Activated CD4-positive, CD25-positive, alpha-beta regulatory T cell (primary cell): ENCODE results near the gene BRICD5.

Experiments used
- DNase-seq, 4 experiments: peaks; one replicate each; lab custom pipeline; 2025; lab: John Stamatoyannopoulos, UW

Gene BRICD5

DNA sequence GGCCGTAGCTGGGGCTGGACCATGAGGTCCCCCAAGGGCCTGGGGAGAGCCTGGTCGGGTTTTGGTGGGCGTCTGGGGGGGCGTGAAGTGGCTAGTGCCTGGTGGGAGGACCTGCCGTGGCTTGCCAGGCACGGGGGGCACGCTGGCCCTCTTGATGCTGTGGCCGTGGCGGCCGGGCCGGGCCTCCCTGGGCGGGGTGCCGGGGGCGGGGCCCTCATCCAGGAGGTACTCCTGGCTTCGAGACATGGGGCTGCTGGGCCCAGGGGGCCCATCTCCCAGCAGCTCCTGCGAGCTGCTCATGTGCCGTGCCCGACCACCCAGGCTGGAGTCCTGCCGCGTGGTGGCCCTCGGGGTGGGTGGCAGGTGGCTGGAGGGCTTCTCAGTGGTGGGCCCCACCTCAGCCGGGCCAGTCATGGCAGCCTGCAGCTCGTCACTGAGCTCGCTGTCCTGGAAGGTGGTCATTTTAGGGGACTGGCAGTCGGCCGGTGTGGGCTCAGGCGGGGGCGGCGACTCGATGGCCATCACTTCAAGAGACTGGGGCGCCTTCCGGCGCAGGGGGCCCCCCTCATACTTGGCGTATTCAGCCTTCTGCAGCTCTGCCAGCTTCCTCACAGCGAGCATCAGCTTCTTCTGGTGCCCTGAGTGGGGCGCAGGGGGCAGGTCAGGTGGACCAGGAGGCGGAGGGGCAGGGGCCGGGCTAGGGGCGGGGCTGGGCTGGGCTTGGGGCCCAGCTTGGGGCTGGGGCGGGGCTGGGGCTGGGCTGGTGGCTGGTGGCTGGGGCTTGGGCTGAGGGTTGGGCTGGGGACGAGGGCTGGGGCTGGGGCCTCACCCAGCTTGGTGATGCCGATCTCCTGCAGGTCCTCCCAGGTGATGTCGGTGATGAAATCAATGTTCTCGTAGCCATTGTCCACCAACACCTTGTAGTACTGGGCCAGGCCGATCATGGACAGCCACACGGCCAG lies 29.4 kb downstream of the BRICD5 start:
- no peak for DNase-seq

DNA sequence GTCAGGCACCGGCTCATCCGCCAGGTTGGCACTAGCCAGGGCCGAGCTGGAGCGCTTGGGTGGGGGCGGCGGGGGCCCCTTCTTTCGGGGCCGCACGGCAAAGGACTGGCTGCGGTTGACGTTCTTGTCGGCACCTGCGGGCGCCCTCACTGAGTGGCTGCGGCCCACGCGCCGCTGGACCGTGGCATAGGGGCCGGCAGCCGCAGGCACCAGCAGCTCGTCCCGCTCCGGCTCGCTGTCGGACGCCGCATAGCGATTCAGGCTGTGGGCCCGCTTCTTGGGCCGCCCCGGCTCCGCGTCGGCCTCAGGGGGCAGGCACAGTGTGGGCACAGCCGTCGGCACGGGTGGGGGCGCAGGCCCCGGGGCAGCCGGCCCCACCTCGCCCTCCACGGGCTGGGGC lies 30.2 kb downstream of the BRICD5 start:
- no peak for DNase-seq

DNA sequence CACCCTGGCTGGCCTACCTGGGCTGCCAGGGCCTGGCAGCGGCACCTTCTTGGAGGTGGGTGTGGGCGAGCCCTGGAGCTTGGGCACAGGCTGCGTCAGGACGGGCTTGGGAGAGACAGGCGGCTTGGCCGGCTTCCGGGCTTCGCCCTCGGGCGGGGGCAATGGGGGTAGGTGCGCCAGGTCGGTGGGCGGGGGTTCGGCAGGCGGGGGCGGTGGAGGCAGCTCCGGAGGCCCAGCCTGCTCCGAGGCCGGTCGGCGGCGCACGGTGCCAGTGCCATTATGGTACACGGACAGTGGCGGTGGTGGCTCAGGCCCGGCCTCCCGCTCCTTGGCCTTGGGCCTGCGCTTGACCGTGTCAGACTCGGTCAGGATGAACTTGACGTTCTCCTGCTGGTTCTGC lies 31.1 kb downstream of the BRICD5 start:
- DNase-seq = no peak

DNA sequence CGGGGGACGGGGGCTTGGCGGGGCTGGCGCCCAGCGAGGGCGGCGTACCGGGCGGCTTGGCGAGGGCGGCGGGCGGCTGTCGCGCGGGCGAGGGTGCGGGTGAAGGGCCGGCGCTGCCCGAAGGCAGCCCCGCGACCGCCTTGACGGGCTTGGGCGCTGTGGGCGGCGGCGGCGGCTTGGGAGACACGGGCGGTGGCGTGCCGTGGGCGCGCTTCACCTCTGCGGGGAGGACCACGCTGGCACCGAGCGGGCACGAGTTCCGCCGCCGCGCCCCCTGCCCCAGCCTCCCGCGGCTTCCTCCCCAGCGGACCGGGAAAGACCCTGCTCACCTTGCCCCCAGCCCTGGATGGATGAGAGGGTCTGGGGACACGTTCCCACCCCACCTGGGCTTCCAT lies 31.6 kb downstream of the BRICD5 start:
- no peak for DNase-seq

DNA sequence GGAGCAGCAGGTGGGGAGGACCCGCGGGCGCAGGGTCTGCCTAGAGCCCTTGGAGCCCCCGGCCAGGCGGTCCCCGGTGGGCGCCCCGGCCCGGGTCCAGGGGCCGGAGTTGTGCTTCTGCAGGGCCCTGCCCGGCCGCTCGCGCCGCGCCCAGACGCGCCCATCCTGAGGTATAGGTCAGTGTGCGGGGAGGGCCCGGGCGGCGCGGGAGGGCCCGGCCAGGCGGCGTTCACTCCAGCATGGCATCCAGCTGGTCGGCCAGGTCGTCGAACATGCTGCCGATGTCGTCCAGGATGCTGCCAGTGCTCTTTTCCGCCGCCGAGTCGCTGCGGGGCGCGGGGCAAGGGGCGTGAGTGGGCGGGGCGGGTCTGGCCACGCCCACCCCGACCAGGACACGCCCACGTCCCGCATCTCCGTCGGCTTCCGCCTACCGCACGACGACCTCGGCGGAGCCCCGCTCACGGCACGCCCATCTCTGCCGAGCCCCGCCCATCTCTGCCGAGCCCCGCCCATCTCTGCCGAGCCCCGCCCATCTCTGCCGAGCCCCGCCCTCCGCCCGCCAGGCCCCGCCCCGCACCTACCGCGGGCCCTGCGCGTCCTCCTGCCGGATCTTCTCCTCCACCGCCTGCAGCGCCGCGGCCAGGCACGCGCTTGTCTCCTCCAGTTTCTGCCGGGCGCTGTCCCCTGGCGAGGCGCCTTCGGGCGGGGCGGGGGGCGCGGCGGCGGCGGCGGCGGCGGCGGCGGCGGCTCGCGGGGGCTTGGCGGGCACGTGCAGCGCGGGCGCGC lies 32.1 kb downstream of the BRICD5 start:
- DNase-seq = no peak

DNA sequence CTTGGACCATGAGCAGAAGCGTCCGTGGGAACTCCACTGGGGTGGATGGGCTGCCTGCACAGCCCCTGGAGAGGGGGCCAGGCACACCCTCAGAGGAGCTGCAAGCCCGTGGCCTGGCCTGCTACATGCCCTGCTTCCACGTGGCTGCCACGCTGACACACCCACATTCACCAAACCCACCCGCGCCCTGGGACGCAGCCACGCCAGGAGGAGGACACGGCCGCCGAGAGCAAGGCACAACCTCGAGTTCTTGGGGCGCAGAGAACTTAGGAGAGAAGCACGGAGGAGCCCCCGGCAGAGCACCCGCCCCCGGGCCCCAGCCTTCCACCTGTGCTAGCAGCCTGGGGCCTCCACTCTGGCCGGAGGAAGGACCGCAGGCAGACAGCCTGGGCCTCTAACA lies 33.1 kb downstream of the BRICD5 start:
- DNase-seq = no peak

DNA sequence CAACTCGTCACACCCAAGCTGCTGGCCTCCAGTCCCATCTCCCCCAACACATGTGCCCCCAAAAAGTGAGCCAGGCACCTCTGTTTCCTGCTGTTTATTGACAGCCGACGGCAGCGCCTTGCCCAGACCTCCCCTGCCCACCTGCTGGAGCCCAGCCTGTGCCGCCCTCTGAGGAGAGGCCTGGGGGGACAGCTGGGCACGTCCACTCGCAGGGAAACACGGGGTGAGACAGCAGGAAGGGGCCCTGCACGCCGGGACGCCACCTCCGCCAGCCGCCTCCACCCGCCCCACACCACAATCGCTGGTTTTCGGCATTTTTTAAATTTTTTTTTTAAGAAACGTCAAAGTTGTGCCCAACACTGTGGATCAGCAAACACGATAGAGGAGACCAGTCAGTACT lies 33.6 kb downstream of the BRICD5 start:
- DNase-seq = no peak

DNA sequence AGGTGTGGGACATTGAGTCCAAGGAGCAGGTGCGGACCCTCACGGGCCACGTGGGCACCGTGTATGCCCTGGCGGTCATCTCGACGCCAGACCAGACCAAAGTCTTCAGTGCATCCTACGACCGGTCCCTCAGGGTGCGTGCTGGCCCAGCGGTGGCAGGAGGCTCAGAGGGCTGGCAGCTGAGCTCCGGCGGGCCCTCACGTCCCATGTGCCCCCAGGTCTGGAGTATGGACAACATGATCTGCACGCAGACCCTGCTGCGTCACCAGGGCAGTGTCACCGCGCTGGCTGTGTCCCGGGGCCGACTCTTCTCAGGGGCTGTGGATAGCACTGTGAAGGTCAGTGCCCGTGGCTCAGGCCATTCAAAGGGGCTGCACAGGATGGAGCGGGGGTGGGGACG lies 34.6 kb downstream of the BRICD5 start:
- DNase-seq = no peak

DNA sequence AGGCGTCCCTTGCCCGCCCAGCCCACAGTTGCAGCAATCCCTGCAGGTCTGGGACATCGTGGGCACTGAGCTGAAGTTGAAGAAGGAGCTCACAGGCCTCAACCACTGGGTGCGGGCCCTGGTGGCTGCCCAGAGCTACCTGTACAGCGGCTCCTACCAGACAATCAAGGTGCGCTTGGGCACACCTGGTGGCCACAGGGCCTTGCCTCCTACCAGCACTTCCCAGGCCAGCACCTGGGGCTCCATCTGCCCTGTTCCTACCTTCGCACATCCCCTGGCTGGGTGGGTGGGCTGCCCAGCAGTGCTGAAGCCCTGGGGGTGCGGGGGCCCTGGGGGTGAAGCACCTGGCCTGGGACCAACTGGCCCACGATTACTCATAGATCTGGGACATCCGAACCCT lies 35.2 kb downstream of the BRICD5 start:
- no peak for DNase-seq

DNA sequence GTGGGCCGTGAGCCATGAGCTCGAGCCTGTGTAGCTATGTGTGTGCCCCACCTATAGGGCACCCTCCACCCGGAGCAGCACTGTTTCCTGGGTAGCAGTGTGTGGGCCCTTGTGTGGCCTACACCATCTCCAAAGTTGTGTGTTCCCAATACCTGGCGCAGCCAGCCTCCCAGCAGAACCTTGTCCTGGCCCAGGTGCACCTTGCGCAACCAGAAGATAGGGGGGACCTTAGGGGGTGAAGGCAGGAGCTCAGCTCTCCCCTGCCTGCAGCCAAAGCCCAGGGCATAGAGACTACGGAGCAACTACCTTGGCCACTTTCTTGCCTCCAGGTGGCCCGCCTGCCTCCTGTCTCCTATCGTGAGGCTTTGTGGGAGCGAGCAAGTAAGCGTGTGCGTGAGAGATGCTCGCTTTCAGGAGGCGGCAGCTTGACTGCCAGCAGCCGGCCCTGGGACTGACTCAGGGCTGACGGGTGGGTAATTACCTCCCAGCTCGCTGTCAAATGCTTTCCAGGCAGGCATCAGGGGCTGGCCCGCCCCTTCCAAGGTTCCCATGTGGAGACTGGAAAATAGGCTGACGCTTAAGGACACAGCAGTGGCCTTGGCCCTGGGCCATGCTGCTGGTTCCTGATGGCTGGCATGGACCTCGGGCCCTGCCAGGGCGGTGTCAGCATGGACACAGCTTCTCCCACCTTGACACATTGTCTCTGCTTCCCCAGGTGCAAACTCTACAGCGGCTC lies 36.1 kb downstream of the BRICD5 start:
- DNase-seq = no peak

DNA sequence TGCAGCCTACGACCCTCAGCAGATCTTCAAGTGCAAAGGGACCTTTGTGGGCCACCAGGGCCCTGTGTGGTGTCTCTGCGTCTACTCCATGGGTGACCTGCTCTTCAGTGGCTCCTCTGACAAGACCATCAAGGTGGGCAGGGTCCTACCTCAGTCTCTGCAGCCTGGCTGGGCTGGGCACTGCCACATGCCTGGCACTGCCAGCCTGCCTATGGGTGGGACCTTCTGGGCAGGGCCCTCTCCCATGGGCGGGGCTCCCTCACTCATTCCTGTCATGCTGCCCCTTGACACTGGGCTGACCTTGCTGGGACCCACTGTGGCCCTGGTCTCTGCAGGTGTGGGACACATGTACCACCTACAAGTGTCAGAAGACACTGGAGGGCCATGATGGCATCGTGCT lies 36.7 kb downstream of the BRICD5 start:
- DNase-seq = no peak

DNA sequence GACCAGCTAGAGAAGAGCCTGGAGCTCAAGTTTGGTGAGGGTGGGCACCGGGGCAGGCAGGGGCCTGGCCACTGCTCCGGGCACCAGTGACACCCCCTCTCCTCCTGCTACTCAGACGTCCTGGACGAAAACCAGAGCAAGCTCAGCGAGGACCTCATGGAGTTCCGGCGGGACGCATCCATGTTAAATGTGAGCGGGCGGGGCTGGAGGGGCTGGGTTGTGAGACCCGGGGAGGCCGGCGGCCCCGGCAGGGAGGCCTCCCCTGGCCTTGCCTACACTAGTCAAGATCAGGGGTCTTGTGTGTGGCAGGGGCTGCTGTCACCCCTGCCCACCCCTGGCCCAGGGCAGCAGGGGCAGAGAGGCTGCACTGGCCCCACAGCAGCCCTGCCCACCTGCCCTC lies 37.3 kb downstream of the BRICD5 start:
- DNase-seq = no peak

DNA sequence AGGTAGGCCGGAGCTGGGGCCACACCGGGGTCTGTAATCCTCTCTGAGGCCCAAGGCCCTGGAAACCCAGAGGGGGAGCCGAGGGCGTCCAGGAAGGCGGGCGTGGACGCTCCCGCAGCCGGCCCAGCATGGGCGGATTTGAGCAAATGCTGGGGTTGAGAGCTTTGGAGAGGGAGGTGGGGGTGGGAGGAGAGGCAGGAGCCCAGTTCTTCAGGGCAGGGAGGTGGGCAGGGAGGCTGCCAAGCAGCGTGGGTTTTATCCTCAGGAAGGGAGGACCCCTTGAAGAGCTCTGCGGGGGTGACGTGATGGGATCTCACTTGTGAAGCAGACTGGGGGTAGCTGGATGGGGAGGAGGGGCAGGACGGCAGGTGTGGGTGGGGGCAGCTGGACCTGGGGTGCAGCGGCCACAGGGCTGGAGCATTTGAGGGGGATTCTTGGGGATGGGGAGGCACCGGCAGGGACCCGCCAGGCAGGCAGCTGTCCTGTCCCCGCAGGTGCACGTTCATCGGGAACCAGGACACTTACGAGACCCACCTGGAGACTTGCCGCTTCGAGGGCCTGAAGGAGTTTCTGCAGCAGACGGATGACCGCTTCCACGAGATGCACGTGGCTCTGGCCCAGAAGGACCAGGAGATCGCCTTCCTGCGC lies 37.9 kb downstream of the BRICD5 start:
- no peak for DNase-seq

DNA sequence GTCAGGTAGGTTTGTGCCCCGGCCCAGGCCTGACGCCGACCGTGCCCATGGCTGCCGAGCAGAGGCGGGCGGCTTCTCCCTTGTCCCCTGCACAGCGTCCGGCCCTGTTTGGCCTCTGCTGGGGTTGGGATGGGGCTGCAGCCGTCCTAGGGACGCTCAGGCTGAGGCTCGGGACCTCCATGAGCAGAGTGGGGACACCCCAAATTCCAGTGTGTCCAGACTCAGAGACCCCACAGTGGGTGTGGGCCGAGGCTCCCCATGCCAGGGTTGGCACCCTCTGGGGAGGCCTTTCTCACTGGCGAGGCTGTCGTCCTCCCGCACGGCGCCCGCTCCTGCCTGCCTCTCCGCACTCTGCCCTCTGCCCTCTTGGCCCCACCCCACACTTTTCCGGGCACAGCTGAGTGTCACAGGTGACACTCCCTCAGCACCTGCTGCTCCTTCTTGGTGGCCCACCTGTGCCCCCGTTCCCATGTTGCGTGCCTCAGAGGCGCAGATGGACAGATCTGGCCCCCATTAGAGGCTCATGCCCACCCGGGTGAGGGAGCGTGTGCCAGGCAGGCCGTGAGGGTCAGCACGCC lies 39.0 kb downstream of the BRICD5 start:
- DNase-seq = no peak

DNA sequence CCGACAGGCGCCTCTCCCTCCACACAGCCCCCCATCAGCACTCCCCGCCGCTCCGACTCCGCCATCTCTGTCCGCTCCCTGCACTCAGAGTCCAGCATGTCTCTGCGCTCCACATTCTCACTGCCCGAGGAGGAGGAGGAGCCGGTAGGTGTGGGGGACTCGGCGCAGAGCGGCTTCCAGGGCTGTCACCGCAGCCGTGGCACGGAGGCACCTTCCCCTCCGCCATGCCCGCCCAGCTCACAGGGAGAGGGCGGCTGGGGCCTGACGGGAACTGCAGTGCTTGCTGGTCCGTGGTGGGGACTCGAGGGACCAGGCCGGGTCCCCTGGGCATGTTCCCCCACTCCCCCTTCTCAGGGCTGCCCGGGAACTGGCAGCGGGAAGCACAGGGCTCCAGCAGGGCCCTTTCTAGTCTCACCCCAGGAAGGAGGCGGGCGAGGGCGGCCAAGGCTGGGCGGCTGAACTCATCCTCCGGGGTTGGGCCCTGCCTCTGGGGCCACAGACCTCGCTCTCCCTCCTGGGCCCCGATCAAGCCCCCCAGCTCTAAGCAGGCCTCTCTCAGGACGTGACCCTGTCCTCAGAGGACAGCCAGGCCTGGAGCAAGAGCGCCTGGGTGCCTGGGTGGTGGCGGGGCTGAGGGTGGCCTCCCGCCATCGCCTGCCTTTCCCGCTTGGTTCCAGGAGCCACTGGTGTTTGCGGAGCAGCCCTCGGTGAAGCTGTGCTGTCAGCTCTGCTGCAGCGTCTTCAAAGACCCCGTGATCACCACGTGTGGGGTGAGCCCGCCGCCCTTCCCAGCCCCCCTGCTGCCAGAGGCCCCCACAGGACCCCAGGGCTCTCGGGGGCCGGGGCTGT lies 39.9 kb downstream of the BRICD5 start:
- DNase-seq = no peak

DNA sequence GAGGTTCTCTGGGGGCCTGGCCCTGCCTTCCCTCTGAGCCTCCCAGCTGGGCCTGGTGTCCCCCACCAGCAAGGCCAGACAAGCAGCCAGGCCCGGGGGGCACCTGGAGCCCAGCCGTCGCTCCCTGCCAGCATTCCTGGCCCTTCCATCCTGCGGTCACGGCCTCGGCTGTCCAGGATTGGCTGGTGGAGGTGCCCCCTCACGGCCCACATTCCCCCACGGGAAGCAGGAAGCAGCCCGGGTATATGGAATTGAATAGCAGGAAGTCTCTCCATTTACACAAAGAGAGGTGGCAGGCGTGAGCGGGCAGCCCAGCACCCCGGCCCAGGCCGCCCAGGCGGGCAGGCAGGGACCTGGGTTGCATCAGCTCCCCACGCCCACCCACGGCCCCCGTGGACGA lies 40.6 kb downstream of the BRICD5 start:
- no peak for DNase-seq

DNA sequence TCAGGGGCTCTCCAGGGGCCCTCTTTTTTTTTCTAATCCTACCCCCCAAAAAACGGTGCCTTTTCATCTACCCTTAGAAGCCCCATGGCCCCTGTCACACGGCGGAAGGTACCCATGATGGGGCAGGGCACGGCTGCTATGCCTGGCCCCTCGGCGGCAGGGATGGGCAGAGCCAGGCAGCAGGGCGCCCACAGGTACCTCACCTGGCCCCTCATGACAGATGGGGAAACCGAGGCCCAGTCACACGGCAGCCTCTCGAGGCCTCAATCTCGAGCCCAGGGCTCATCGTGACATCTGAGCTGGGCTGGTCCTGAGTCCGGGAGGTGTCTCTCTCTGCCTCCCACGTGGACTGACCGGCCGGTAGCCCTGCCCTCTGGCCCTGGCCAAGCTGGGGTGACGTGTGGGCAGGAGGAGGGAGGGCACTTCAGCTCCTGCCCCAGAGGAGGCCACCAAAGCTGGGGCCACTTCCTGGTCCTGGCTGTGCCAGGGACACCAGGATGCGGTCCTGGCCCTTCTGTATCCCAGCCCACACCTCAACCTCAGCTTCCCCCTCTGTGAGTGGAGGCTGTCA lies 43.5 kb downstream of the BRICD5 start:
- DNase-seq = no peak

DNA sequence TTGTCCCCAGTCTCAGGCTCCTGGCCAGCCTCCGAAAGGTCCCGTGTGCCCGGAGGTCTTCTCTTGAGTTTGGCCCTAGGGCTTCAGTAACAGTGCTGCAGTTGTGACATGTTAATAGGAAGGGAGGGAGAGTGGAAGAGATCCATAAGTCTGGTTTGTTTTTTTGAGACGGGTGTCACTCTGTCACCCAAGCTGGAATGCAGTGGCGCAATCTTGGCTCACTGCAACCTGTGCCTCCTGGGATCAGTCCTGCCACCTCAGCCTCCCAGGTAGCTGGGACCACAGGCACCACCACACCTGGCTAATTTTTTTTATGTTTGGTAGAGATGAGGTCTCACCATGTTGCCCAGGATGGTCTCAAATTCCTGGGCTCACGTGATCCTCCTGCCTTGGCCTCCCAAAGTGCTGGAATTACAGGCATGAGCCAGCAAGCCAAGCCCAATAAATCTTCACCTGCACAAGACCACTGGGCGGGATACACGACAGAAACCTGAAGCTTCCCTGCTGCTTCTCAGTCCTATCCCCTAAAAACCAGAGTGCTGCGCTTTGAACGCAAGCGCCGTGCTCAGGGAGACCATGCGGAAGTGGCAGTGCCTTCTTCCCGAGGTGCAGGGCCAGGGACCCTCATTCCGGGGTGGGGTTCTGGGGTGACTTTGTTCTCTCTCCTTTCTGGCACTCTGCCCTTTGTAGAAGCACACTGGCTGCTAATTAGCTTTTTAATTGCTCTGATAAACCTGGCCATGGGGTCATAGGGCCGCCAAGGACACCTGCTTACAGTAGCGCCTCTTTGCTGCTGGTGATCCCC lies 44.2 kb downstream of the BRICD5 start:
- DNase-seq = no peak

DNA sequence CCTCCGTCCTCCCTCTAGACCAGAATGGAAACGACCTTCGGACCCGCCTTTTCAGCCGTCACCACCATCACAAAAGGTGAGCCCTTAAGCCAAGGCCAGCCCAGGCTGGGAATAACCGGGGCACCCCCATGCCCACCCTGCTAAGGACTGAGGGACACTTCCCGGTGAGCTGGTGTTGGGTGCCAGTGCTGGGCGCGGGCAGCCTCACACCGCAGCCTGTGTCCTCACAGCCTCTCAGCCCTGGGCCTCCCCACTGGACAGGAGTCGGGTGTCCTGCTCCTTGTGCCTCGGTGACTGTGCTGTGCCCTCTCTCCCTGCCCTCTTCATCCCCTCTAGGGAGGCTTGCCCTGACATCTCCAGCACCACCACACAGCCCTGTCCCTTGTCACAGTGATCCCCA lies 44.8 kb downstream of the BRICD5 start:
- no peak for DNase-seq
